Measurements from ENCODE around the gene B4GALT2.

Gene B4GALT2

DNA sequence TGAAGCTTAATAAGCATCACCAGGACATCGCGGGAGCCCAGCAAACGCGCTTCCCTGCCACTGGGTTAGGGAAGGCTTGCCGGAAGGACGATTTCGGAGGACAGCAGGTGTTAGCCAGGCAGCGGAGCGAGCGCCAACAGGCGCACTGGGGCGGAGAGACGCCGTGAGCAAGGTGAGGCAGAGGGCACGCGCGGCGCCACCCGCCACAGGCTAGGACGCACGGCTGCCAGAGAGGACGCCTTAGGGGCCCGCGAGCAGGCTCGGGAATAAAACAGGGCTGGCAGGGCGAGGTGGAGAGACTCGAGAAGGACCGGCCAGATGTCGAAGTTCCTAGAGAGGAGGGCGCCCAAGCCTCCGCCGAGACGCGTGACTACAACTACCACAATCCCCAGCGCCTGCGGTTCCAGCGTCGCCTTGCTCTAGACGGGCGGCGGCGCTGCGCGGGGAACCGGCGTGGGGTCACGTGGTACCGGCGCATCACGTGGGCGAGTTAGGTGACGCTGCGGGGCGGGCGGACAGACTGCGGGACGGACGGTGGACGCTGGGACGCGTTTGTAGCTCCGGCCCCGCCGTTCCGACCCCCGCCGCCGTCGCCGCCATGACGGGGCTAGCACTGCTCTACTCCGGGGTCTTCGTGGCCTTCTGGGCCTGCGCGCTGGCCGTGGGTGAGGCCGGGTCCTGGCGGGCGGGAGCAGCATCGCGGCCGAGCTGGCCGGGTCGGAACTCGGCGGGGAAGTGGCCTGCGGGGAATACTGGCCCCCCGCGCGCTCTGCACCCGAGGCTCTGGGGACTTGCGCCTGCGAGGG lies 4.4 kb upstream of the B4GALT2 start, which contains the start of gene ATP6V0B:
Gene ATP6V0B, plus strand, starts transcription at position 518 of the 806 bp plus-strand sequence. Its CDS starts 81 bp downstream, at position 599.
- ATAC-seq (ENCODE audit: insufficient read depth, low read depth) (peak; percentile 77), DNase-seq (peak; percentile 92)
- peak within 1 kb of the TSS; percentile 77 for H3K27ac ChIP-seq (ENCODE audit: low read length)
- H3K79me2 ChIP-seq (ENCODE audit: insufficient read depth, low read length), result peaks cover 40% of the 10 kb centered on the region
- H2AFZ ChIP-seq (ENCODE audit: low read depth, low read length), result peak within 1 kb of the TSS; percentile 78
- H3K27me3 ChIP-seq (ENCODE audit: insufficient read depth, low read length, poor library complexity), result no peaks in the 10 kb centered on the region
- TF ChIP-seq, protein P1, sequence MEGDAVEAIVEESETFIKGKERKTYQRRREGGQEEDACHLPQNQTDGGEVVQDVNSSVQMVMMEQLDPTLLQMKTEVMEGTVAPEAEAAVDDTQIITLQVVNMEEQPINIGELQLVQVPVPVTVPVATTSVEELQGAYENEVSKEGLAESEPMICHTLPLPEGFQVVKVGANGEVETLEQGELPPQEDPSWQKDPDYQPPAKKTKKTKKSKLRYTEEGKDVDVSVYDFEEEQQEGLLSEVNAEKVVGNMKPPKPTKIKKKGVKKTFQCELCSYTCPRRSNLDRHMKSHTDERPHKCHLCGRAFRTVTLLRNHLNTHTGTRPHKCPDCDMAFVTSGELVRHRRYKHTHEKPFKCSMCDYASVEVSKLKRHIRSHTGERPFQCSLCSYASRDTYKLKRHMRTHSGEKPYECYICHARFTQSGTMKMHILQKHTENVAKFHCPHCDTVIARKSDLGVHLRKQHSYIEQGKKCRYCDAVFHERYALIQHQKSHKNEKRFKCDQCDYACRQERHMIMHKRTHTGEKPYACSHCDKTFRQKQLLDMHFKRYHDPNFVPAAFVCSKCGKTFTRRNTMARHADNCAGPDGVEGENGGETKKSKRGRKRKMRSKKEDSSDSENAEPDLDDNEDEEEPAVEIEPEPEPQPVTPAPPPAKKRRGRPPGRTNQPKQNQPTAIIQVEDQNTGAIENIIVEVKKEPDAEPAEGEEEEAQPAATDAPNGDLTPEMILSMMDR (IDR thresholded peaks at IDR 0.05; ENCODE audit: borderline replicate concordance, extremely low read depth, low read length, poor library complexity, severe bottlenecking), result peak; percentile 22
- no peak for TF ChIP-seq EZH2 (IDR thresholded peaks at IDR 0.05; ENCODE audit: borderline replicate concordance, low read depth, low read length, severe bottlenecking)
- H3K9ac ChIP-seq (ENCODE audit: low read depth, low read length), result peak within 1 kb of the TSS; percentile 90
- peaks cover 39% of the 10 kb centered on the region for H3K36me3 ChIP-seq (ENCODE audit: insufficient read depth, low read length)
- H3K9me3 ChIP-seq (ENCODE audit: insufficient read depth, low read length, severe bottlenecking), result no peaks in the 10 kb centered on the region
- peaks cover 30% of the 10 kb centered on the region for H4K20me1 ChIP-seq (ENCODE audit: insufficient read depth, low read length)
- peaks cover 61% of the 10 kb centered on the region for H3K4me1 ChIP-seq (ENCODE audit: insufficient read depth, low read length)
- H3K4me3 ChIP-seq (ENCODE audit: low read depth in 1 of 2, low read length in 2 of 2), result peak within 1 kb of the TSS; percentile 70 to 96
- peak within 1 kb of the TSS; percentile 74 for H3K4me2 ChIP-seq (ENCODE audit: insufficient read depth, low read length)

DNA sequence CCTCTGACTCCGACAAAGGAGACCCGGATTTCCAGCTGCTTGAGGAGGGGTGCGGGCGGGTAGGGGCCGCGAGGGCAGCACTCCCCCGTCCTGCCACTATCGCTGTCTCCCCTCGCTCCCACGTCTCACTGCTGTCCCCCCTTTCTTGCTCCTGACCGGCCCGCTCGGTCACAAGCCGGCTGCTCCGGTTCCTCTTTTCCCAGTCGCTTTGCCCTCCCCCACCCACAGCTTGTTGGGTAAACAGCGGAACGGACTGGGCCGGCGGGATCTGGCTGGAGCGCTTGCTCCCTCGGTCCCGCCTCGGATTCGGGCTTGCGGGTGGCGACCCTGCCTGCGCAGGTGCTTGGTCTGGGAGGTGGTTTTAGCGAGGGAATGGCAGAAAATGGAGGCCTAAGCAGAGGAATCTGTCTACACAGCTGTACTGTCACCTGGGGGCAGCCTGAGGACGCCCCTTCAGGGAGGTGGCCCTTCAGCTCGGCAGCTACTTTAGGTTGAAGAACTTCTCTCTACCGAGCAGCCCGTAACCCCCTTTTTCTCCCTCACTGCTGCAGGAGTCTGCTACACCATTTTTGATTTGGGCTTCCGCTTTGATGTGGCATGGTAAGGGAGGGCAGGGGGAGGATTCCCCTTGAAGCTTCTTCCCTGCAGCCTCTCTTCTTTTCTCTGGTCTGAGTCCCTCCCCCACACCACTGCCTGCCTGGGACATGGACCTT lies 3.6 kb upstream of the B4GALT2 start:
- Histone ChIP-seq H2AFZ (ENCODE audit: low read depth, low read length) (peak overlapping the region; percentile 78), H3K27me3 (ENCODE audit: insufficient read depth, low read length, poor library complexity) (peaks cover 4% of the 10 kb centered on the region), H3K9me3 (ENCODE audit: insufficient read depth, low read length, severe bottlenecking) (no peaks in the 10 kb centered on the region), H3K4me2 (ENCODE audit: insufficient read depth, low read length) (peak overlapping the region; percentile 74), H3K36me3 (ENCODE audit: insufficient read depth, low read length) (peaks cover 39% of the 10 kb centered on the region), H3K9ac (ENCODE audit: low read depth, low read length) (peak overlapping the region; percentile 90), H3K79me2 (ENCODE audit: insufficient read depth, low read length) (peaks cover 34% of the 10 kb centered on the region), H4K20me1 (ENCODE audit: insufficient read depth, low read length) (peaks cover 30% of the 10 kb centered on the region), H3K27ac (ENCODE audit: low read length) (peak overlapping the region; percentile 77), H3K4me1 (ENCODE audit: insufficient read depth, low read length) (peaks cover 60% of the 10 kb centered on the region), H3K4me3 (ENCODE audit: low read depth in 1 of 2, low read length in 2 of 2) (peak overlapping the region; percentile 70 to 96)
- peak; percentile 65 for ATAC-seq (ENCODE audit: insufficient read depth, low read depth)
- DNase-seq, result peak; percentile 77
- no peak for TF ChIP-seq EZH2 (IDR thresholded peaks at IDR 0.05; ENCODE audit: borderline replicate concordance, low read depth, low read length, severe bottlenecking)
- TF ChIP-seq, protein P1 (IDR thresholded peaks at IDR 0.05; ENCODE audit: borderline replicate concordance, extremely low read depth, low read length, poor library complexity, severe bottlenecking), result peak; percentile 2

DNA sequence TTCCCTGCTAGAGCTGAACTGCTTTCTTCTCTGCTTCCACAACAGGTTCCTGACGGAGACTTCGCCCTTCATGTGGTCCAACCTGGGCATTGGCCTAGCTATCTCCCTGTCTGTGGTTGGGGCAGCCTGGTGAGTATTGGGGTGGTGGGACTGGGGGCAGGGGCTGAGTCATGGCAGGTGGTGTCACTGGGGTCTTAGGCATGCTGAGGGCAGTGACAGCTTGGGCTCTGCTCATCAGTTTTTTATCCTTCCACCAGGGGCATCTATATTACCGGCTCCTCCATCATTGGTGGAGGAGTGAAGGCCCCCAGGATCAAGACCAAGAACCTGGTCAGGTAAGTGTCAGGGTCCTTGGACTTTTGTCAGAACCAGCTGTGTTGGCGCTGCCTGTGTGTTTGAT lies 3.0 kb upstream of the B4GALT2 start:
- DNase-seq (no peak), ATAC-seq (ENCODE audit: insufficient read depth, low read depth) (no peak)
- Histone ChIP-seq H4K20me1 (ENCODE audit: insufficient read depth, low read length) (peaks cover 30% of the 10 kb centered on the region), H3K4me1 (ENCODE audit: insufficient read depth, low read length) (peaks cover 54% of the 10 kb centered on the region), H3K9me3 (ENCODE audit: insufficient read depth, low read length, severe bottlenecking) (no peaks in the 10 kb centered on the region), H3K4me3 (ENCODE audit: low read depth in 1 of 2, low read length in 2 of 2) (peak overlapping the region; percentile 70 to 96; a peak in 3 of 4 replicates), H2AFZ (ENCODE audit: low read depth, low read length) (no peak overlapping the region), H3K4me2 (ENCODE audit: insufficient read depth, low read length) (peak overlapping the region; percentile 74), H3K27me3 (ENCODE audit: insufficient read depth, low read length, poor library complexity) (peaks cover 7% of the 10 kb centered on the region), H3K36me3 (ENCODE audit: insufficient read depth, low read length) (peaks cover 39% of the 10 kb centered on the region), H3K79me2 (ENCODE audit: insufficient read depth, low read length) (peaks cover 27% of the 10 kb centered on the region), H3K9ac (ENCODE audit: low read depth, low read length) (peak overlapping the region; percentile 90), H3K27ac (ENCODE audit: low read length) (peak overlapping the region; percentile 77; the same call in 1 of the 2 replicates)
- TF ChIP-seq, protein P1 (IDR thresholded peaks at IDR 0.05; ENCODE audit: borderline replicate concordance, extremely low read depth, low read length, poor library complexity, severe bottlenecking), result no peak
- no peak for TF ChIP-seq EZH2 (IDR thresholded peaks at IDR 0.05; ENCODE audit: borderline replicate concordance, low read depth, low read length, severe bottlenecking)

Measured in DND-41 (cell line).